Hypothalamus (tissue), 51 donors: Measurements from ENCODE around the gene GUCD1.

Experiments
- DNase-seq, 51 donors: peaks; one replicate each; lab custom pipeline; 2025; lab: John Stamatoyannopoulos, UW

The GUCD1 gene

DNA sequence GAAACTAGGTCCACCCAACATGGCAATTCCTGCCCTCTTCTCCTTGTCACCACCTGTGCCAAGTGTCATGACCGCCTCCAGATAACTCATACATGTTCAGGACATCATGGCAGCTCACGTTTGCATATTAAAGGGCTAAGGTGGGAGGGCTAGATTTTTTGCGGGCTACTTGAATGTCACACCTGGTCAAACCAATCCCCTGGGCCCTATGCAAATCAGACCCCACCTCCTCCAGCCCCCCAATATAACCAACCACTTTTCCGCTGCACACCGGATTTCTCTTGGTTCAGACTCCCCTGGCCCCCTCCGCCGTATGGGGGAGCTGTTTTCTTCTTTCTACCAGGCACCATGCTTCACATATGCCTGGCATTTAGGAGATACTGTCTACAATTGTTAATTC is 47.2 kb downstream of the GUCD1 start:
- DNase-seq, result no peak

DNA sequence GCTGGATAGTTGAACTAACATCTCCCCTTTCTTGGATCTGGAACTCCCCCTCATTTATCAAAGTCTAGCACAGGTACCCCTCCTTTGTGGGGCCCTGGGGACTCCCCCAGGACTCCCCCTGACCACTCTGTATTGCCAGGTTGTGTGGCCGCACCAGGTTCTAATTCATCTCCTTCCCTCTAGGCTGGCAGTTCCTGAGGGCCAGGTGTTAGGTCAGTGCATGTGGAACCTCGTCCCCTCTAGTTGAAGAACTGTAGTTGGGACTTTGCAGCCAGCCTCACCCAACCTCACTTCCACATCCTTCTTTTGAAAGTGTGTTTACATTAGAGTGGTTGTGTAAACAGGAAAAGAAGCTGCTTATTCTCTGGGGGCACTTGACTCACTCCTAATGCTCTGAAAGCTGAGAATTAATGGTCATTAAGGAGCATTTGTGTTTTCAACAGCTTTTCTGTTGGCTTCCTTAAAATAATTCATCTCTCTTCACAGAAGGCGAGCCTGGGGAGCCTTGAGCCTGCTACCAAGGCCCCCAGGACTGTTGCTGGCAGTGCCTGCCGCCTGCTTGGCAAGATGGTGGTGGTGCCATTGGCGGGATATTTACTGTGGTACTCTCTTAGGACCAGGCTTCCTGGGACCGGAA is 48.0 kb downstream of the GUCD1 start:
- no peak for DNase-seq

DNA sequence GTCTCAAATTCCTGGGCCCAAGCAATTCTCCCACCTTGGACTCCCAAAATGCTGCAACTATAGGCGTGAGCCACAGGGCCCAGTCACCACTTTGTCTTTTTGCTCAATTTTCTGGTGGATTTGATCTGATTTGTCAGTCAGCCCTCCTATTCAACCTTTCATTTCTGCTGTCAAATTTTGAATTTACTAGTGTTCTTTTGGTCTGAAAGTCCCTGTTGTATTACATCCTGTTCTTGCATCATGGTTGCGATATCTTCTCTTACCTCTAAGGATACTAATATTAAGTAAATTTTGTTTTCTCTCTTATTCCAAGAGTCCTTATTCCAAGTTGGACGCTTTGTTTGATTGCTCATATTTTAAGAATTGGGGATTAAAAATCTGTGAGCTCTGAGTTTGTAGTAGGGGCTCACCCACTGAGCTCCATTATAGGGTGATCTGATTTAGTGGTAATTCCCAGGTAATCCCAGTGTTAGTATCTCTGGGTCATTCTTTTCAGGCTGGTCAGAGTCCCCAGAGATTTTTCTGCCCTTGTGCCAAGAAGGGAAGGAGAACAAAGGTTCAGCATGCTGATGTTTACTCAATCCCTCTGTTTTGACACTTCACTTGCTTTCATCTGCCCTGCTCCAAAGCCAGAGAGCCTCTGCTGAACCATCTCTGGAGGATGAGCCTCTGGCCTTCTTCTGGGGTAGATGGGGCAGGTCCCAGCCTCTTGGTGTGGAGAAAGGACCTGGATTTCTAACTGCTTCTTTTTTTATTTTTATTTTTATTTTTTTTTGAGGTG is 49.8 kb downstream of the GUCD1 start:
- DNase-seq, result no peak

DNA sequence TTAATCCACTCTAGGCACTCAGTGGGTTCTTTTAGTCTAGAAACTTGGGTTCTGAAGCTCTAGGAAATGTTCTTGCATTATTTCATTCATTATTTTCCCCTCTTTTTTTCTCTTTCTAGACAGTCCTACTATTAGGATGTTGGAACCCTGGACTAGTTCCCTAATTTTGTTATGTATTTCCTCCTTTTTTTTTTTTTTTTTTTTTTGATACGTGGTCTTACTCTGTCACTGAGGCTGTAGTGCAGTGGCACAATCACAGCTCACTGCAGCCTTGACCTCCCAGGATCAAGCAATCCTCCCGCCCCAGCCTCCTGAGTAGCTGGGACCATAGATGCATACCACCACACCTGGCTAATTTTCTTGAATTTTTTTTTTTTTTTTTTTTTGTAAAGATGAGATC is 50.4 kb downstream of the GUCD1 start:
- no peak for DNase-seq

DNA sequence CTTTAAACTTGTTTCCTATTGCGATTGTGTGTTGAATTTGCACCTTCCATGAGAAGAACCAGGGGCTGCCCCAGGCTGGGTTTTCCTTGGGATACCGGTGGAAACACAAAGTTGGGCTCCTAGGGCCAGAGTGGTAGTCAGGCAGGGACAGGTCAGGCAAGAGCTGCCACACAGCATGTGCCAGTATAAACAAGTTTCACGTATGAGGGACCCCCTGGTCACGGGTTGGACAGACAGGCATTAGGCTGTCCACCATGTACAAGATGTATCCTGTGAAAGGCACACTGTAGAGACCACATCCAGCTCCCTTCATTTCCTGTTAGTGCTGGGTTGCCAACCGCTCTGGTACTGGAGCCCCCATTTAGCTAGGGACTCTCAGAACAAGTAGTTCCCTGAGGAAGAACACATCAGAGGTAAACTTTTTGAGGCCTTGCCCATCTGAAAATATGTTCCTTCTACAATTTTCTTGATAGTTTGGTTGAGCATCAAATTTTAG is 51.0 kb downstream of the GUCD1 start:
- no peak for DNase-seq

DNA sequence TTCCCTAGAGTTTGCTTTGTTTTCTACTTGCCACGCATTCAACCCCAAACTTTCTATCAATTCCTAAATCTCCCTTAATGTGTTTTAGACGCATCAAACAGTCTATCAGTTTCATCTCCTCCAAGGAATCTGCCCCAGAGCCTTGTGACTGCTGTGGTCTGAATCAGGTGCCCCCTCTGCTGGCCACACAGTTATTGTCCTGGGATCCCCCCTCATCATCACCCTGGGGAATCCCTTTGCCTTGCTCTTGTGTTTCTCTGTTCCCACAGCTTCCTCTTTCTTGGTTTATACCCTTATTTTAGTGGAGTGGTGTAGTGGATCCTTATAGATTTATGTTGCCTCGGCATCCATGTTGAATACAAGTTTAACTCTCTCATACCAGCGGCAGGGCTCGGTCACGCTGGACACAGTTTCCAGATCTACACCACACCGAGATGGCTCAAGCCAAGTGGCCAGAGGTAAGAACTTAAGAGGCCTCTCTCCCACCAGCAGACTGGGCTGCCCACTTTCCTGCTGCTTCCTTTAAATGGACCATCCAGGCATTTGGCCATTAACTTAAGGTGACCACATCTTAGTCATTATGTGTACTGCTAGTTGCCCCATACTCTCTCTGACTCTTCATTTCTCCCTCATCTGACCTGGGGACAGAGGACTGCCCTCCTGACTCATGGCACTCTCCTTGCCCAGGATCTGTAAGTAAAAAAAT is 51.6 kb downstream of the GUCD1 start:
- DNase-seq, result peak in 20 of 51 donors; percentile 5 to 48 (median 12)

DNA sequence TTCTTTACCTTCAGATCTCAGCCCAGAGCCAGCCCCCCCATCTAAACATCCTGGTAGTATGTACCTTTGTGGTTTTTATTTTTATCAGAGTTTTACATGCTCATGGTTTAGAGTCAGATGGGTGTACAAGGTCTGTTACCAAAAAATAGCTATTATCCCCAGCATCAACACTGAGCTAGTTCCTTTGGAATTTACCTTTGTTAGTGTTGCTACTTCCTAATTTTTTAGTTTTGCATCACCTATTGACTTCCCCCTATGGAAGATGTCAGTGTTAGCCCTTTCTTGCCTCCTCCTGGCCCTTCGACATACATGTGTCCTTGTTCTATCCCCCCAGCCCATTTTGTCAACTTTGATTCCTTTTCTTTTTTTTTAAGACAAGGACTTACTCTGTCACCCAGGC is 52.4 kb downstream of the GUCD1 start:
- DNase-seq, result no peak

DNA sequence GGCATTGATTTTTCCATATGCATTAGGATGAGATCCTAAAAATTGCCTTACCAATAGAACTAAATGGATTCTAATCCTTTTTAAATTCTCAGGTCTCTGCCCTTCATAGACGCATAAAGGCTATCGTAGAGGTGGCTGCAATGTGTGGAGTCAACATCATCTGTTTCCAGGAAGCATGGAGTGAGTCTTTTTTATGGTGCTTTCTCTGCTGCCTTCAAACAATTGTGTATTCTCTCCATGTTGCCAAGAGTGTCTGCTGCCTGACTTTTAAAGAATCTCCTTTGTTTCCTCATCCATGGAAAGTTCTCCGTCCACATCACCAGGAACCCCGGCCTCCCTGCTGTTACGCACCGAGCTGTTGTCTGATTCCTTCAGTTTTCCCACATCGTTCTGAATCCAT is 52.9 kb downstream of the GUCD1 start:
- DNase-seq, result no peak

DNA sequence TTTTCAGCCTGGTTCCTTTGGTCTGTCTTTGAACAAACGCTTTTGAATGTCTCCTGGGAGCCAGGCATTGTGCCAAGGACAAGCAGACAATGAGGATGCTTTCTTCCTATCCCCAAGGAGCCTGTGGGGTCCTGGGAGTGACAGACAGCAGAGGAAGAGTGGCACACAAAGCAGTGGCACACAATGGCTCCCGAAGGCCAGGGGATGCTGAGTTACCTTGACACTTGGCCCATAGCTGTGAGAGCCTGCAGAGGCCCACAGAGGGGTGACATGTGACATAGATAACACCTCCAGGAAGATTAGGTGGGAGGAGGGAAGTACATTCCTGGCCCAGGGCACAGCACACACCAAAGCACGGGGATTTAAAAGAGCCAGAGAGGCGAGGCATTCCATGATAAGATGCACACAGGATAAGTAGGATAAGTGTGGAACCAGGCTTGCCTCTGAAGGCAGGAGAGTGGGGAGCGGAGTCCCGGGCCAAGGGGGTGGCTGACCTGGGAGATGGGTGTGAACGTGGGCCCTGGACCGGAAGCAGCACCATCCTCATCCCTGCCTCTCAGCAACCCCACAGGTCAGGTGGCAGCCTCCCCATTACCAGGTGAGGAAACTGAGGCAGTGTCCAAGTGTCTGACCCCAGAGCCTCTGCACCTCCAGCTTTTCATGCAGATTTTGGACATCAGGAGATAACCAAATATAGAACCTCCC is 53.5 kb downstream of the GUCD1 start:
- no peak for DNase-seq

DNA sequence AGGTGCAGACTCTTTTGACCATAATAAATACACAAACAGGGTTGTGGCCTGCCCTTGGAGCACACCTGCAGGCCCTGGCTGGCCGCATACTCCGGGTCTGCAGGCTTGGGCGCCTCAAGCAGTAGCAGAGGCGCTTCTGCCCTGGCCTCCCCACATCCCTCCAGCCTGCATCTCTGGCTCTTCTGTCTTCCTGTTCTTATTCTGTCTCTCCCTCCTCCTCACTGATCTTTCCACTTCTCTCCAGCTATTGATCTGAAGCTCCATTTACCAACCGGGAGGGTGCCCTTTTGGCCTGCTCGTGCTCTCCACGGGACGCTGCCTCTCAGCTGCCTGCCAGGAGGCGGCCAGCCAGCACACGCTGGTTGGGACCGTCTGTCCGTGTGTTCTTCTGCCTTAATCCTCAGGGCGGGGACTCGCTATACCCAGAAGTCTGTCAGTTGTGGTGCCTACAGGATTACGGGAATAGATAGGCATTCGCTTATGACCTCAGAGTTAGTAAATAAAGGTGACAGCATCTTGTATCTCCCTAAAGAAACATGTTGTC is 54.6 kb downstream of the GUCD1 start:
- DNase-seq, result no peak

DNA sequence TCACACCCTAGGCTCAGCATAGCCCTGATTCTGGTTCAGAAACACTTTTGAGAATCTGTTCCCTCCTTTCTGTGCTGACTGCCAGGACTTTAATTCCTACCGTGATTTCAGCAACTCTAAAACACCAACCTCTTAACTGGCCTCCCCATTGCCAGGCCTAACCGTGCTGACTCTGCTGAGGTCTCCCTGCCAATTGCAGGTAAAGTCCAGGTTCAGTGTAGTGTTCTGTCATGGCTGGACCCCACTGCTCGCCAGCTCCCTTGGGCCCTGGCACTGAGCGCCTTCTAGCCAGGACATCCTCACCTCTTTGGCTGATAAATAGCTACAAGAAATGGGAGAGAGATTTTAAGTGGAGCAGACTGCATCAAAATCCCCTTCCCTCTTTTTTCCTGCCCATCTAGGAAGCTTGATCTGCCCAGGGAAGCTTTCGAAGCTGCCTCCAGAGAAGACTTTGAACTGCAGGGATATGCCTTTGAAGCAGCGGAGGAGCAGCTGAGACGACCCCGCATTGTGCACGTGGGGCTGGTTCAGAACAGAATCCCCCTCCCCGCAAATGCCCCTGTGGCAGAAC is 55.1 kb downstream of the GUCD1 start:
- DNase-seq, result no peak

DNA sequence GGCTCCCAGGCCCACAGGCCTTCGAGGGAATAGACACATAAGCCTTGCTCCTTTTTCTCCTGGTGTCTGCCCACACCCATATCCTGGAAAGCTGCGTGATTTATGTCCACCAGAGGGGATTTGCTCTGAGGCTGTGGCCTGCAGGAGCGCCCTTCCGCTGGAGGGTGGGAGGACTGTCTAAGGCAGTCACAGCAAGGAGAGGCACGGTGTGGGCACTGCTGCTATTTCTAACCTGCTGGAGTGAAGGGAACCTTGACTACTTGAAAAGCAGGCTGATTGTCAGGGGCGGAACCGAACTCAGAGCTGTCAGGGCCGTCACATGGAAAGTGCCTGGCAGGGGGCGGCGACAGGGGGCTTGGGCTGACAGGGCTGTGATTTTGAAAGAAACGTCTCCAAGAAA is 56.1 kb downstream of the GUCD1 start:
- DNase-seq, result no peak

DNA sequence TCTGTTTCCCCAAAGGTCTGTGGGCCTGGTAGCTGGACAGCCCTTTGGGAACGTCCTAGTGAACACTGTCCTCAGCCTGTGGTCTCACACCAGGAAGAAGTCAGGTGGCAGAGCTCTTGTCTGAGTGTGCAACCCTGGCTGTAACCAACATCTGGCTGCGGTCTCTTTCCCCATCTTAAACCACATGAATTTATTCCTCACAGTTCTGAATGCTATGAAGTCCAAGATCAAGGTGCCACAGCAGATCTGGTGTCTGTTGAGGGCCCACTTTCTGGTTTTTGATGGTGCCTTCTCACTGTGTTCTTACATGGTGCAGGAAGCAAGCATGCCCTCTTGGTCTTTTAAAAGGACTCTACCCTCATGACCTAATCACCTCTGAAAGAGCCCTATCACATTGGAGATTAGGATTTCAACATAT is 57.1 kb downstream of the GUCD1 start:
- DNase-seq, result no peak

DNA sequence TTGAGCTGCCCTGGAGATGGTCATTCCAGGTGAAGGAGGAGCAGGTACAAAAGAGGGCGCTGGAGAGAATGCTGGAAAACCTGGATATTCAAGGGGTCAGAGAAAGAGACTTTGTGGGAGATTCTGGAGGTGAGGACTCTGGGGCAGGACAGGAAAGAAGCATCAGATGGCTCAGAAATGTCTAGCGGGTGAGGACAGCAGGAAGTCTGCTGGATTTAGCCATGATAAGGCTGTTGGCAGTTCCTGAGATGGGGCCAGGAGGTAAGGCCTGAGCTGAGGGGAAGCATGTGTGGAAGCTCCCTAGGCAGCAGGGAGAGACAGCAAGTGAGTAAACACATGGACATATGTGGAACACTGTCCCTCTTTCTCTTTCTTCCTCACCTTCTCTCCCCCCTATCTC is 58.3 kb downstream of the GUCD1 start:
- no peak for DNase-seq

DNA sequence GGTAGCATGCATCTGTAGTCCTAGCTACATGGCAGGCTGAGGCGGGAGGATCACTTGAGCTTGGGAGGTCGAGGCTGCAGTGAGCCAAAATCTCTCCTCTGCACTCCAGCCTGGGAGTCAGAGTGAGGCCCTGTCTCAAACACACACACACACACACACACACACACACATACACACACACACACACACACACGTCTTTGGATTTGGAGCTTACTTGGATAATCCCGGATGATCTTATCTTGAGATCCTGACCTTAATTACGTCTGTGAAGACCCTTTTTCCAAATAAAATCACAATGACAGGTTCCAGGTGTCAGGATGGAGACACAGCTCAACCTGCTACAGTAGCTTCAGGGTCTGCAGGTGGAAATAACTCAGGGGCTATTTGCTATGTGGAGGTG is 58.7 kb downstream of the GUCD1 start:
- no peak for DNase-seq

DNA sequence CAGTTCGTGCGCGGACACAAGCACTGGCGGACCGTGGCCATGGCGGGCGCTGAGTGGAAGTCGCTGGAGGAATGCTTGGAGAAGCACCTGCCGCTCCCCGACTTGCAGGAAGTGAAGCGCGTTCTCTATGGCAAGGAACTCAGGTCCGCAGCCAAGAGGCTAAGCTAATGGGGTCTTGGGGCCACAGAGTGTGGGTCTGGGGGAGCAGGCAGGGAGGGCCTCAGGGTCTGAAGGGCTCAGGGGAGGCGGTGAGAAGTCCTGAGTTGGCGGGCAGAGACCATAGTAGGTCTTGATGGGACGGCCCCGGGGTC is 59.6 kb downstream of the GUCD1 start:
- DNase-seq, result no peak

DNA sequence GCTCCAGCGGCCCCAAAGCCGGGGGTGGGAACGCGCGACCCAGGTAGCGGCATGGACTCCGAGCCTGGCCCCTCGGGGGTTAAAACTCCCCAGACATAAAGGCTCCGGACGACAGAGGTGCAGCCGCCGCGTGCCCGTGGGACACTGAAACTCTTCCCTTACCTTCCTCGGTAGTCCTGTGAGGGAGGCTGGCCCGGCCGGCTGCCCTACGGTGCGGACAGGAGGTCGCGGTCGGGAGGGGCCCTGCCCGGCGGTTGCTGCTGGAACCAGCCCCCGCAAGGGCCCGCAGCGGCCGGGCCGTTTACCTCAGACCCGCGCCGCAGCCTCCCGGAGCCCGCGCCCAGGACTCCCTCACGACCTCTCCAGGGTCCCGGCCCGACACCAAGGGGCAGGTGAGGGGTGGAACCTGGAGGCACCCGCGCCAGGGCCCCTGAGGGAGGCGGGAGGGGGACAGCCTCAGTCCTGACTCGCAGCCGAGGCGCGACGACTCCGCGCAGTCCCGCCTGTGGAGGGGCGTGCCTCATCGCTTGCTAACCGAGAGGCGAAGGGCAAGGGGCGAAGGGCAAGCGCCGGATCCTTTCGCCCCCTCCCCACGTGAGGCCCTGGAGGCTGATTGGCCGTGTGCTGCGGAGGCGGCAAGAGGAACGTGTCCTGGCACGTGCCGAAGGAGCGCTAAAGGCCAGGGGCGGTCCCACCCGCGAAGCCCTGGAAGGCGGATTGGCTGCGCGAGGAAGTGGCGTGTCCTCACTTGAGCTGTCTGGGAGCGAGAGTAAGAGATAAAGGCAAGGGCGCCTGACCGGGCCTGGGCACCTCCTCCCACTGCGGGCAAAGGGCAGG is 60.2 kb downstream of the GUCD1 start, which contains the start of gene UPB1:
TSS of gene UPB1 (plus strand) at position 805 of the 837 bp plus-strand sequence. CDS start 72 bp downstream, outside the sequence.
- DNase-seq, result no peak

DNA sequence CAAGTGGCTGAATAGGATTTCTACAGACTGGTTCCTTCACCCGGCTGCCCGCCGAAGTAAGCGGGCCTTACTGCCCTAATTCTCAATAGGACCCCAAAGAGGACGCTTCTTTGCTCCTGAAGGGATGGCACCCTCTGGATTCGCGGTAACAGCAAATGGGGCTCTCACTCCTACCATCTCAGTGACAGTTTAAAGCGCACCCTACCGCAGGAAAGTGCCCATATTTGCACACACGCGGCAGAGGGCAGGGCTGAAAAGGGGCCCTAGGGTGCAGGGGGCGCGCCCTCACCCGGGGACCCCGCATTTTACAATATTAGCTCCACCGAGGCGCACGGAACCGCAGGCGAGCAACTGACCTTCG is 60.8 kb downstream of the GUCD1 start:
- DNase-seq, result no peak

DNA sequence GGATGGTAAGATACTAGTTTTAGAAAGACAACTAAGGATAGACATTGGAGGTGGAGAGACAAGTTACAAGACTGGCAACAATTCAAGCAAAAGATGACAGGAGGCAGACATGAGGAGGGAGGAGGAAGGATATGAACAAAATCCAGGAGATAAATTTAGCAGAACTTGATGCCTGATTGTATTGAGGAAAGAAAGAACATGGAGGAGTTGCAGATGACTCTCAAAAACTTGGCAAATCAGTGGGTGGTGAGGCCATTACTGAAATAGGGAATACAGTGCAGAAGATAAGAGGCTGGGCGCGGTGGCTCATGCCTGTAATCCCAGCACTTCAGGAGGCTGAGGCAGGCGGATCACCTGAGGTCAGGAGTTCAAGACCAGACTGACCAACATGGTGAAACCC is 62.5 kb downstream of the GUCD1 start:
- DNase-seq, result no peak
